Measurements from ENCODE around the gene ANKMY1.

- no peak for TF ChIP-seq POLR2A (IDR thresholded peaks at IDR 0.05; ENCODE audit: borderline replicate concordance, extremely low read depth, insufficient read depth, insufficient read length)
- TF ChIP-seq EZH2 (IDR thresholded peaks at IDR 0.05), result no peak
- no peak for TF ChIP-seq RAD21 (IDR thresholded peaks at IDR 0.05; ENCODE audit: low read depth)
- no peak for TF ChIP-seq CTCF (IDR thresholded peaks at IDR 0.05 in 2 of 3, conservative IDR thresholded peaks at IDR 0.05 in 1 of 3; ENCODE audit: borderline replicate concordance in 1 of 3, insufficient read depth in 1 of 3, low read depth in 2 of 3, low read length in 2 of 3)
- TF ChIP-seq SIN3A (IDR thresholded peaks at IDR 0.05; ENCODE audit: low read depth), result no peak
- no peak for TF ChIP-seq SP1 (IDR thresholded peaks at IDR 0.05; ENCODE audit: low read depth)
- TF ChIP-seq CEBPB (IDR thresholded peaks at IDR 0.05; ENCODE audit: low read depth), result no peak
- no peak for TF ChIP-seq ZFX (IDR thresholded peaks at IDR 0.05)
- TF ChIP-seq EGR1 (IDR thresholded peaks at IDR 0.05; ENCODE audit: low read depth), result no peak
- TF ChIP-seq CBX3 (IDR thresholded peaks at IDR 0.05; ENCODE audit: low read depth), result no peak
- no peak for TF ChIP-seq EZH2phosphoT487 (IDR thresholded peaks at IDR 0.05; ENCODE audit: borderline replicate concordance)
Measured at GRCh38 chr2:240500561-240501423, 57.0 kb downstream of the ANKMY1 start.

Measured in HCT116 (cell line).